Liver (tissue), 3 donors: ENCODE results near the gene LTK.

Experiments
- FOXA1 ChIP-seq: IDR thresholded peaks from 2 replicates; pipeline ENCODE4 v1.6.1; 2016; ENCODE audit warnings: antibody characterized with exemption
- RXRA ChIP-seq, 2 donors: IDR thresholded peaks; 2 replicates each; pipeline ENCODE4 v1.6.1; 2017 to 2018; ENCODE audit warnings: antibody characterized with exemption in 2 of 2, mild to moderate bottlenecking in 1 of 2
- YY1 ChIP-seq: IDR thresholded peaks from 2 replicates; pipeline ENCODE4 v1.6.1; 2016; ENCODE audit warnings: antibody characterized with exemption, mild to moderate bottlenecking
- TF ChIP-seq, protein P1 (sequence below): fragments of 150-350 bp; IDR thresholded peaks from 2 replicates; pipeline ENCODE4 v1.5.1; 2017; ENCODE audit warnings: improper control_type of control experiment, low read depth, low read length; ENCODE audit not compliant: missing input control
- TF ChIP-seq, protein P2 (sequence below): IDR thresholded peaks from 2 replicates; pipeline ENCODE4 v1.6.1; 2016; ENCODE audit warnings: antibody characterized with exemption, mild to moderate bottlenecking
- donor health status: healthy.
- donor health status: healthy.

- TF ChIP-seq RXRA (IDR thresholded peaks at IDR 0.05) (no peak), YY1 (no peak), FOXA1 (no peak)
- TF ChIP-seq, protein P1, sequence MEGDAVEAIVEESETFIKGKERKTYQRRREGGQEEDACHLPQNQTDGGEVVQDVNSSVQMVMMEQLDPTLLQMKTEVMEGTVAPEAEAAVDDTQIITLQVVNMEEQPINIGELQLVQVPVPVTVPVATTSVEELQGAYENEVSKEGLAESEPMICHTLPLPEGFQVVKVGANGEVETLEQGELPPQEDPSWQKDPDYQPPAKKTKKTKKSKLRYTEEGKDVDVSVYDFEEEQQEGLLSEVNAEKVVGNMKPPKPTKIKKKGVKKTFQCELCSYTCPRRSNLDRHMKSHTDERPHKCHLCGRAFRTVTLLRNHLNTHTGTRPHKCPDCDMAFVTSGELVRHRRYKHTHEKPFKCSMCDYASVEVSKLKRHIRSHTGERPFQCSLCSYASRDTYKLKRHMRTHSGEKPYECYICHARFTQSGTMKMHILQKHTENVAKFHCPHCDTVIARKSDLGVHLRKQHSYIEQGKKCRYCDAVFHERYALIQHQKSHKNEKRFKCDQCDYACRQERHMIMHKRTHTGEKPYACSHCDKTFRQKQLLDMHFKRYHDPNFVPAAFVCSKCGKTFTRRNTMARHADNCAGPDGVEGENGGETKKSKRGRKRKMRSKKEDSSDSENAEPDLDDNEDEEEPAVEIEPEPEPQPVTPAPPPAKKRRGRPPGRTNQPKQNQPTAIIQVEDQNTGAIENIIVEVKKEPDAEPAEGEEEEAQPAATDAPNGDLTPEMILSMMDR = no peak
- TF ChIP-seq, protein P2, sequence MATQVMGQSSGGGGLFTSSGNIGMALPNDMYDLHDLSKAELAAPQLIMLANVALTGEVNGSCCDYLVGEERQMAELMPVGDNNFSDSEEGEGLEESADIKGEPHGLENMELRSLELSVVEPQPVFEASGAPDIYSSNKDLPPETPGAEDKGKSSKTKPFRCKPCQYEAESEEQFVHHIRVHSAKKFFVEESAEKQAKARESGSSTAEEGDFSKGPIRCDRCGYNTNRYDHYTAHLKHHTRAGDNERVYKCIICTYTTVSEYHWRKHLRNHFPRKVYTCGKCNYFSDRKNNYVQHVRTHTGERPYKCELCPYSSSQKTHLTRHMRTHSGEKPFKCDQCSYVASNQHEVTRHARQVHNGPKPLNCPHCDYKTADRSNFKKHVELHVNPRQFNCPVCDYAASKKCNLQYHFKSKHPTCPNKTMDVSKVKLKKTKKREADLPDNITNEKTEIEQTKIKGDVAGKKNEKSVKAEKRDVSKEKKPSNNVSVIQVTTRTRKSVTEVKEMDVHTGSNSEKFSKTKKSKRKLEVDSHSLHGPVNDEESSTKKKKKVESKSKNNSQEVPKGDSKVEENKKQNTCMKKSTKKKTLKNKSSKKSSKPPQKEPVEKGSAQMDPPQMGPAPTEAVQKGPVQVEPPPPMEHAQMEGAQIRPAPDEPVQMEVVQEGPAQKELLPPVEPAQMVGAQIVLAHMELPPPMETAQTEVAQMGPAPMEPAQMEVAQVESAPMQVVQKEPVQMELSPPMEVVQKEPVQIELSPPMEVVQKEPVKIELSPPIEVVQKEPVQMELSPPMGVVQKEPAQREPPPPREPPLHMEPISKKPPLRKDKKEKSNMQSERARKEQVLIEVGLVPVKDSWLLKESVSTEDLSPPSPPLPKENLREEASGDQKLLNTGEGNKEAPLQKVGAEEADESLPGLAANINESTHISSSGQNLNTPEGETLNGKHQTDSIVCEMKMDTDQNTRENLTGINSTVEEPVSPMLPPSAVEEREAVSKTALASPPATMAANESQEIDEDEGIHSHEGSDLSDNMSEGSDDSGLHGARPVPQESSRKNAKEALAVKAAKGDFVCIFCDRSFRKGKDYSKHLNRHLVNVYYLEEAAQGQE = no peak
Observed at GRCh38 chr15:41492597-41493204, 20.9 kb downstream of the LTK start.
